Lower lobe of right lung (tissue), 2 donors: ENCODE measurements around the gene MACF1. TPM values are rescaled to one million over a fixed set of nuclear protein-coding genes. Genes with fewer than 3 reads are reported as not detected.
"Not testable (repeated sequence)": the region's sequence is repeated elsewhere in the genome, so short reads cannot be mapped to it uniquely, and the experiment has no call there.

Source experiments
- ATAC-seq, 2 donors: fragments of 200-7000 bp; cut with Tn5 transposase; one replicate each; pipeline ENCODE4 v1.9.1; 2020 to 2022; ENCODE audit warnings: mild to moderate bottlenecking in 2 of 2, moderate library complexity in 2 of 2
- DNase-seq: peaks from one replicate; pipeline ENCODE4 v3.0.0-alpha.2; 2020
- H3K27ac ChIP-seq: fragments of 200-600 bp; one replicate; pipeline ENCODE4 v1.8.0; 2022
- H3K27me3 ChIP-seq: fragments of 200-600 bp; one replicate; pipeline ENCODE4 v1.8.0; 2022; ENCODE audit warnings: low read depth
- H3K36me3 ChIP-seq: fragments of 200-600 bp; one replicate; pipeline ENCODE4 v1.8.0; 2022; ENCODE audit warnings: mild to moderate bottlenecking
- H3K4me1 ChIP-seq: fragments of 200-600 bp; one replicate; pipeline ENCODE4 v1.8.0; 2022
- H3K4me3 ChIP-seq: fragments of 200-600 bp; one replicate; pipeline ENCODE4 v1.8.0; 2022; ENCODE audit warnings: mild to moderate bottlenecking
- H3K9me3 ChIP-seq: fragments of 200-600 bp; one replicate; pipeline ENCODE4 v1.8.0; 2022
- CTCF ChIP-seq: fragments of 200-600 bp; IDR thresholded peaks from one replicate; pipeline ENCODE4 v1.8.0; 2022; ENCODE audit warnings: antibody characterized with exemption, mild to moderate bottlenecking
- intact Hi-C: fragments of 100-400 bp; cut with DNase I; formaldehyde crosslinking; loops from one replicate; pipeline ENCODE4 v1.11.0; 2022
- total RNA-seq: library from RNA; stranded (reverse); fragmentation: NEBNext Ultra II Directional; extraction: Animal tissue kit (Norgen Biotek cat#: 25700); gene quantifications from one replicate; pipeline ENCODE4 v1.2.1, GENCODE V29; 2021
- donor health status: DM: no; HTN: yes; CAD: no; lungs with severe emphysema.

MACF1 gene
- total RNA-seq, 1 donor from 2014 or later: 506 TPM

- no peak for DNase-seq
- H3K36me3 ChIP-seq: peaks cover 38% of the 10 kb centered on the region
- TF ChIP-seq CTCF: no peak
- intact Hi-C loops: no loop called here
- H3K27ac ChIP-seq: no peak overlapping the region
- no peak overlapping the region for H3K4me3 ChIP-seq
- ATAC-seq: no peak
- peaks cover 9% of the 10 kb centered on the region for H3K4me1 ChIP-seq
- H3K9me3 ChIP-seq: no peaks in the 10 kb centered on the region
- peaks cover 38% of the 10 kb centered on the region for H3K27me3 ChIP-seq
Observed at GRCh38 chr1:39489567-39490239, 285.2 kb downstream of the MACF1 start.

GRCh38 chr1:39490596-39491145 lies 286.2 kb downstream of the MACF1 start:
- peak; percentile 48 to 50 for ATAC-seq
- intact Hi-C loops: no loop called here

GRCh38 chr1:39491146-39491921 lies 286.8 kb downstream of the MACF1 start, which contains the start of gene BMP8A:
Gene BMP8A, plus strand, starts transcription at chr1:39491636. Its CDS starts 356 bp downstream, at chr1:39491992.
- Histone ChIP-seq H3K4me3 (peak within 1 kb of the TSS; percentile 57), H3K27ac (no peak within 1 kb of the TSS), H3K36me3 (peaks cover 22% of the 10 kb centered on the region), H3K27me3 (peaks cover 38% of the 10 kb centered on the region), H3K9me3 (no peaks in the 10 kb centered on the region), H3K4me1 (peaks cover 9% of the 10 kb centered on the region)
- DNase-seq (peak; percentile 71), ATAC-seq (peak; percentile 89 to 90)
- intact Hi-C loops: no loop called here
- no peak for TF ChIP-seq CTCF

More at GRCh38 chr1:39490596-39491145, 286.2 kb downstream of the MACF1 start:
- Histone ChIP-seq H3K36me3 (peaks cover 28% of the 10 kb centered on the region), H3K9me3 (no peaks in the 10 kb centered on the region), H3K27me3 (peaks cover 38% of the 10 kb centered on the region), H3K4me1 (peaks cover 9% of the 10 kb centered on the region), H3K4me3 (peak overlapping the region; percentile 57), H3K27ac (no peak overlapping the region)
- DNase-seq: no peak
- no peak for TF ChIP-seq CTCF

GRCh38 chr1:39492118-39493042 lies 287.9 kb downstream of the MACF1 start:
- intact Hi-C loops, H3K4me3 ChIP-seq, DNase-seq, H3K27ac ChIP-seq, H3K4me1 ChIP-seq, H3K9me3 ChIP-seq, ATAC-seq: not testable (repeated sequence)
- H3K27me3 ChIP-seq: peaks cover 38% of the 10 kb centered on the region
- H3K36me3 ChIP-seq: peaks cover 11% of the 10 kb centered on the region

GRCh38 chr1:39493043-39493810 lies 288.7 kb downstream of the MACF1 start:
- ATAC-seq, H3K4me1 ChIP-seq, H3K36me3 ChIP-seq, H3K27ac ChIP-seq, H3K9me3 ChIP-seq, DNase-seq, H3K4me3 ChIP-seq, intact Hi-C loops: not testable (repeated sequence)
- peaks cover 38% of the 10 kb centered on the region for H3K27me3 ChIP-seq
